Pancreas (tissue), 10 donors: ENCODE results near the gene BRSK1. TPM values are rescaled to one million over a fixed set of nuclear protein-coding genes. Genes with fewer than 3 reads are reported as not detected.

ENCODE experiments used
- ATAC-seq, 4 donors: fragments of 200-7000 bp; cut with Tn5 transposase; one replicate each; pipeline versions ENCODE4 v1.8.0 to v1.9.1; 2020; ENCODE audit warnings: mild to moderate bottlenecking in 4 of 4, moderate library complexity in 4 of 4
- DNase-seq, 6 donors: peaks; one replicate each; pipeline ENCODE4 v3.0.0-alpha.2; 2020
- FAIRE-seq: peaks from 2 replicates; lab custom pipeline; 2012; peaks lifted over from hg19 to GRCh38; lab: Jason Lieb, UNC
- H3K27ac ChIP-seq, 4 donors: fragments of 200-600 bp; sonication (generic); 1 replicate in 3 of 4; 2 replicates in 1 of 4; pipeline versions ENCODE4 v1.5.0 to v1.8.0; 2020
- H3K27me3 ChIP-seq, 4 donors: fragments of 200-600 bp; one replicate each; pipeline ENCODE4 v1.8.0; 2021
- H3K36me3 ChIP-seq, 3 donors: fragments of 200-600 bp; sonication (generic) in 1 of 3; one replicate each; pipeline versions ENCODE4 v1.5.0 to v1.8.0; 2020 to 2021
- H3K4me1 ChIP-seq, 3 donors: fragments of 200-600 bp; one replicate each; pipeline ENCODE4 v1.8.0; 2021
- H3K4me3 ChIP-seq, 4 donors: fragments of 200-600 bp; sonication (generic) in 2 of 4; one replicate each; pipeline versions ENCODE4 v1.5.0 to v1.8.0; 2020 to 2021
- H3K9me3 ChIP-seq, 4 donors: fragments of 200-600 bp; one replicate each; pipeline ENCODE4 v1.8.0; 2021
- CTCF ChIP-seq, 4 donors: fragments of 200-600 bp; sonication (generic) in 3 of 4; IDR thresholded peaks; one replicate each; pipeline versions ENCODE4 v1.5.0 to v1.8.0; 2021; ENCODE audit warnings: antibody characterized with exemption in 4 of 4
- WGBS, 2 donors: extraction: QIAGEN DNeasy Blood & Tissue Kit; methylation state at CpG; one replicate each; pipeline ENCODE4 v1.1.7; 2013; 5-methylcytosine and 5-hydroxymethylcytosine counted together
- intact Hi-C, 3 donors: fragments of 100-400 bp; cut with DNase I; formaldehyde crosslinking; loops; one replicate each; pipeline versions ENCODE4 v1.11.1 to v1.14.2; 2022
- polyA plus RNA-seq, 2 donors: library from polyadenylated mRNA; stranded (reverse); fragments of 200-250 nt; gene quantifications; one replicate each; pipeline ENCODE4 v1.2.3, GENCODE V29; 2013
- total RNA-seq, 6 donors: library from RNA; stranded (reverse); fragmentation: NEBNext Ultra II Directional in 4 of 6; extraction: Animal tissue kit (Norgen Biotek cat#: 25700) in 4 of 6; gene quantifications; one replicate each; pipeline versions ENCODE4 v1.2.1 to v1.2.4, GENCODE V29; 2021 to 2023
- donor health status: healthy with polysubstance abuse.
- donor health status: DM: no; HTN: no; CAD: no; lungs with moderate emphysema.
- donor health status: DM: no; HTN: no; CAD: no.
- donor health status: control.
- donor health status: control.
- donor health status: Bipolar disorder and iron deficiency.
- donor health status: DM: yes; HTN: yes; CAD: no.
- donor health status: DM: no; HTN: no; CAD: no.
- donor health status: DM: no; HTN: no; CAD: no.
- donor health status: DM: yes; HTN: yes; CAD: no.

BRSK1 gene
- total and polyA plus RNA-seq, 8 donors = 0.46 to 9.2 (median 2.0) TPM

- Histone ChIP-seq H3K36me3 (no peaks in the 10 kb centered on the region), H3K9me3 (no peaks in the 10 kb centered on the region), H3K4me1 (peaks cover 7 to 28% (median 8%) of the 10 kb centered on the region in 3 donors), H3K27ac (no peak overlapping the region), H3K4me3 (peak overlapping the region in 3 of 4 donors; percentile 55 to 99 (median 90)), H3K27me3 (no peaks in the 10 kb centered on the region)
- DNase-seq (no peak), ATAC-seq (no peak), FAIRE-seq (no peak)
- TF ChIP-seq CTCF (IDR thresholded peaks at IDR 0.05) = no peak
- WGBS, 2 donors = 25 to 34% methylated on average over 22 of the region's 22 CpGs
- intact Hi-C loops = no loop called here
Measured at GRCh38 chr19:55256562-55257460, 27.0 kb upstream of the BRSK1 start.

- 1 to 2% methylated on average over 43 to 51 of the region's 51 CpGs for WGBS, 2 donors
- no peaks in the 10 kb centered on the region for H3K27me3 ChIP-seq
- ATAC-seq (no peak), FAIRE-seq (no peak), DNase-seq (peak in 1 of 6 donors; percentile 68)
- no peaks in the 10 kb centered on the region for H3K9me3 ChIP-seq
- TF ChIP-seq CTCF (IDR thresholded peaks at IDR 0.05) = no peak
- intact Hi-C loops = no loop called here
- no peak overlapping the region for H3K27ac ChIP-seq
- H3K4me1 ChIP-seq = peaks cover 7 to 28% (median 8%) of the 10 kb centered on the region in 3 donors
- H3K36me3 ChIP-seq = no peaks in the 10 kb centered on the region
- peak overlapping the region; percentile 55 to 99 (median 93) for H3K4me3 ChIP-seq
Measured at GRCh38 chr19:55257461-55258420, 26.1 kb upstream of the BRSK1 start.

GRCh38 chr19:55258476-55258827 lies 25.3 kb upstream of the BRSK1 start:
- peak in 3 of 6 donors; percentile 59 to 75 (median 72) for DNase-seq
- intact Hi-C loops = no loop called here
- Histone ChIP-seq H3K36me3 (no peaks in the 10 kb centered on the region), H3K9me3 (no peaks in the 10 kb centered on the region), H3K27ac (peak overlapping the region; percentile 44 to 90 (median 77)), H3K4me3 (peak overlapping the region; percentile 55 to 99 (median 93)), H3K27me3 (no peaks in the 10 kb centered on the region), H3K4me1 (peaks cover 7 to 26% (median 8%) of the 10 kb centered on the region in 3 donors)
- no peak for FAIRE-seq
- WGBS, 2 donors = 0% methylated on average over 40 to 53 of the region's 53 CpGs
- ATAC-seq = peak; percentile 4 to 13 (median 12)
- no peak for TF ChIP-seq CTCF (IDR thresholded peaks at IDR 0.05)

GRCh38 chr19:55258828-55259539 lies 24.8 kb upstream of the BRSK1 start, which contains the start of gene PPP6R1:
TSS of gene PPP6R1 (minus strand) at chr19:55259017. CDS start at chr19:55247103, 11,914 bp downstream.
- peak within 1 kb of the TSS; percentile 55 to 99 (median 93) for H3K4me3 ChIP-seq
- ATAC-seq (peak; percentile 90 to 96 (median 94)), DNase-seq (peak; percentile 96 to 100 (median 99)), FAIRE-seq (peak; percentile 70)
- H3K36me3 ChIP-seq = no peaks in the 10 kb centered on the region
- WGBS, 2 donors = 0 to 1% methylated on average over 58 to 76 of the region's 76 CpGs
- intact Hi-C loops = no loop called here
- H3K9me3 ChIP-seq = no peaks in the 10 kb centered on the region
- peaks cover 7 to 26% (median 8%) of the 10 kb centered on the region in 3 donors for H3K4me1 ChIP-seq
- peak within 1 kb of the TSS; percentile 53 to 90 (median 77) for H3K27ac ChIP-seq
- no peaks in the 10 kb centered on the region for H3K27me3 ChIP-seq
- no peak for TF ChIP-seq CTCF (IDR thresholded peaks at IDR 0.05)
